ENCODE data around the gene LHX1.

GRCh38 chr17:36930583-36930900 is 6.7 kb upstream of the LHX1 start:
- no peak for TF ChIP-seq CTCF (IDR thresholded peaks at IDR 0.05; ENCODE audit: poor library complexity, severe bottlenecking)
- no peak for TF ChIP-seq TAF1 (IDR thresholded peaks at IDR 0.05; ENCODE audit: low read depth)
- TF ChIP-seq EP300 (conservative IDR thresholded peaks at IDR 0.05; ENCODE audit: poor library complexity, severe bottlenecking), result no peak
- no peak for TF ChIP-seq EZH2 (IDR thresholded peaks at IDR 0.05; ENCODE audit: borderline replicate concordance, insufficient read depth, low read length, poor library complexity, severe bottlenecking)
- no peak for TF ChIP-seq POLR2AphosphoS5 (IDR thresholded peaks at IDR 0.05)
- no peak for TF ChIP-seq MXI1 (conservative IDR thresholded peaks at IDR 0.05; ENCODE audit: poor library complexity, severe bottlenecking)
